Testis (tissue), 2 donors: Measurements from ENCODE around the gene RAP2A.

Experiments
- POLR2A ChIP-seq: fragments of 450-650 bp; IDR thresholded peaks from one replicate; pipeline ENCODE4 v1.6.1; 2017; ENCODE audit warnings: antibody characterized with exemption, mild to moderate bottlenecking, moderate library complexity
- TF ChIP-seq, protein P1 (sequence below), 3 experiments: fragments of 450-650 bp in 2 of 3; fragments of 200-600 bp in 1 of 3; sonication (generic) in 1 of 3; IDR thresholded peaks; one replicate each; pipeline ENCODE4 v1.5.1; 2016 to 2019; ENCODE audit warnings: antibody characterized with exemption in 3 of 3, mild to moderate bottlenecking in 2 of 3, moderate library complexity in 1 of 3

DNA sequence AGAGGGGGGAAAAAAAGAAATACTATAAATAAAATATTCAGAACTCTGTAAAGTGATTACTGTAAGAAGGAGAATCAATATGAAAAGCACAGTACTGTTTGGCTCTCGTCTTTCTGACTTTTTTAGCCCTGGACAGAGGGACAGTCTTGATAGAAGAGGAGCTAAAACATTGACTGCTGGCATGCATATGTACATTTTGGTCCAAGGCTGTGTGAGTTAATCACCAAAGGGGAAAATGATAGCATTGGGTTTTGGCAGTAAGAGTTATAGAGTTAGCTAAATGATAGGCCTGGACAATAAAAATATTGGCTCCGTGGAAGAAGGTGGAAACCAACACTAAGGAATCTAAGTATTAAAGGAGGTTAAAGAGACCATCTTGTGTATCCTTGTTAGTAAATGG, 50.3 kb downstream of the RAP2A start:
- TF ChIP-seq, protein P1, sequence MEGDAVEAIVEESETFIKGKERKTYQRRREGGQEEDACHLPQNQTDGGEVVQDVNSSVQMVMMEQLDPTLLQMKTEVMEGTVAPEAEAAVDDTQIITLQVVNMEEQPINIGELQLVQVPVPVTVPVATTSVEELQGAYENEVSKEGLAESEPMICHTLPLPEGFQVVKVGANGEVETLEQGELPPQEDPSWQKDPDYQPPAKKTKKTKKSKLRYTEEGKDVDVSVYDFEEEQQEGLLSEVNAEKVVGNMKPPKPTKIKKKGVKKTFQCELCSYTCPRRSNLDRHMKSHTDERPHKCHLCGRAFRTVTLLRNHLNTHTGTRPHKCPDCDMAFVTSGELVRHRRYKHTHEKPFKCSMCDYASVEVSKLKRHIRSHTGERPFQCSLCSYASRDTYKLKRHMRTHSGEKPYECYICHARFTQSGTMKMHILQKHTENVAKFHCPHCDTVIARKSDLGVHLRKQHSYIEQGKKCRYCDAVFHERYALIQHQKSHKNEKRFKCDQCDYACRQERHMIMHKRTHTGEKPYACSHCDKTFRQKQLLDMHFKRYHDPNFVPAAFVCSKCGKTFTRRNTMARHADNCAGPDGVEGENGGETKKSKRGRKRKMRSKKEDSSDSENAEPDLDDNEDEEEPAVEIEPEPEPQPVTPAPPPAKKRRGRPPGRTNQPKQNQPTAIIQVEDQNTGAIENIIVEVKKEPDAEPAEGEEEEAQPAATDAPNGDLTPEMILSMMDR (IDR thresholded peaks at IDR 0.05), result no peak
- no peak for TF ChIP-seq POLR2A
